Cardiac fibroblast (primary cell): ENCODE results near the gene RAE1.

Experiments used
- DNase-seq, 2 donors: peaks; one replicate each; pipeline versions ENCODE4 v3.0.0 to v3.0.0-alpha.2; 2010; ENCODE audit warnings: low read depth in 2 of 2
- H3K4me3 ChIP-seq, 2 donors: replicated peaks in 1 of 2; 1 replicate in 1 of 2; 2 replicates in 1 of 2; pipeline ENCODE4 v1.5.1; 2011; ENCODE audit warnings: low read depth in 2 of 2, low read length in 2 of 2, mild to moderate bottlenecking in 2 of 2, moderate library complexity in 1 of 2
- CTCF ChIP-seq: IDR thresholded peaks from one replicate; pipeline ENCODE4 v1.5.1; 2011; ENCODE audit warnings: low read depth, mild to moderate bottlenecking, low read length, inconsistent platforms

Gene RAE1

GRCh38 chr20:57317789-57318371 is 33.2 kb upstream of the RAE1 start:
- H3K4me3 ChIP-seq, result no peak overlapping the region
- TF ChIP-seq CTCF, result no peak
- no peak for DNase-seq

GRCh38 chr20:57319584-57319983 is 31.5 kb upstream of the RAE1 start:
- TF ChIP-seq CTCF, result no peak
- no peak overlapping the region for H3K4me3 ChIP-seq
- no peak for DNase-seq

GRCh38 chr20:57320358-57320757 is 30.7 kb upstream of the RAE1 start:
- no peak for TF ChIP-seq CTCF
- no peak overlapping the region for H3K4me3 ChIP-seq
- no peak for DNase-seq

GRCh38 chr20:57321142-57321541 is 29.9 kb upstream of the RAE1 start:
- no peak for DNase-seq
- H3K4me3 ChIP-seq, result no peak overlapping the region

GRCh38 chr20:57322476-57322875 is 28.6 kb upstream of the RAE1 start:
- H3K4me3 ChIP-seq, result no peak overlapping the region
- no peak for TF ChIP-seq CTCF
- no peak for DNase-seq

More at GRCh38 chr20:57321142-57321541, 29.9 kb upstream of the RAE1 start:
- TF ChIP-seq CTCF, result no peak

- H3K4me3 ChIP-seq, result no peak overlapping the region
- peak; percentile 2 to 20 for DNase-seq
- no peak for TF ChIP-seq CTCF
Measured at GRCh38 chr20:57323034-57323433, 28.0 kb upstream of the RAE1 start.

GRCh38 chr20:57325632-57326356 is 25.3 kb upstream of the RAE1 start:
- no peak for TF ChIP-seq CTCF
- DNase-seq, result no peak
- H3K4me3 ChIP-seq, result no peak overlapping the region
